Breast epithelium (tissue), 3 donors: ENCODE results near the gene ANKMY1.

Experiments
- CTCF ChIP-seq, 3 donors: fragments of 450-650 bp; IDR thresholded peaks; one replicate each; pipeline ENCODE4 v1.5.1; 2016 to 2017; ENCODE audit warnings: antibody characterized with exemption in 3 of 3, mild to moderate bottlenecking in 3 of 3, moderate library complexity in 3 of 3
- POLR2AphosphoS5 ChIP-seq, 3 donors: sonication (generic); formaldehyde crosslinking; IDR thresholded peaks; one replicate each; pipeline ENCODE4 v1.6.1; 2017; ENCODE audit warnings: antibody characterized with exemption in 3 of 3

DNA sequence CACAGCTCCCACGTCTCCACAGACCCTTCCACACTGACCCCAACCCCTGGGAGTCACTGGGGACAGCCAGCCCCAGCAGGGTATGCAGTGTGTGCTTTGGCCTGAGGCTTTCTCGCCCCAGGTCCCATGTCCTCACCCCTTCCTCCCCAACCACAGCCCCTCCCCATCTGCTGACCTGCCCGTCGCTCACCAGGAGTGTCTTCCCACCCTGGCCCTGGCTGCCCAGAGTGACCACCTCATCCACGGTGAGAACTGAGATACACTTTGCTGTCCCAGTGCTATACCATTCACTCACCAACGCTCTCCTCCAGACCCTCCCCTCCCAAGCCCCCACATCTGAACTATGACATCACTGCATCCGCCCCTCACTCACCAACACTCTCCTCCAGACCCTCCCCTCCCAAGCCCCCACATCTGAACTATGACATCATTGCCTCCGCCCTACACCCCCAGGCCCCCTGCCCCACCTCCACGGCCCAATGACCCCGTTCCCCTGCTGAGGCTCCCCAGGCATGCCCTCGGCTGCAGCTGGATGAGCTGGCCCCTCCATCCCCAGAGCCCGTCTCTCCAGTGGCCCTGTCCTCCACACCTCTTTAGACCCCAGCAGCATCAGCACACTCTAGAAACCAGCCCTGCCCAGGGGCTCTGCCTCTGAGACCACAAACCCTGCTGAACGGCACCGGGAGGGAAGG, 55.2 kb downstream of the ANKMY1 start:
- TF ChIP-seq CTCF (IDR thresholded peaks at IDR 0.05) (no peak), POLR2AphosphoS5 (IDR thresholded peaks at IDR 0.05) (no peak)
